SK-N-SH treated with all-trans-retinoic acid at 6 μM for 48 hours (cell line): Measurements from ENCODE around the gene SRSF6.

Experiments
- CSDC2 ChIP-seq: fragments of 250-450 bp; sonication (Bioruptor Pico); IDR thresholded peaks from 2 replicates; pipeline ENCODE4 v1.5.0; 2020; ENCODE audit warnings: mild to moderate bottlenecking, moderate library complexity
- OSR1 ChIP-seq: fragments of 250-450 bp; sonication (Bioruptor Pico); IDR thresholded peaks from 2 replicates; pipeline ENCODE4 v1.8.0; 2022; ENCODE audit warnings: moderate library complexity, mild to moderate bottlenecking, inconsistent platforms
- ZC3H10 ChIP-seq: fragments of 250-450 bp; sonication (Bioruptor Pico); IDR thresholded peaks from 2 replicates; pipeline ENCODE4 v1.5.1; 2021; ENCODE audit warnings: mild to moderate bottlenecking, moderate library complexity
- ZFP30 ChIP-seq: fragments of 450-650 bp; formaldehyde crosslinking; IDR thresholded peaks from 2 replicates; pipeline ENCODE4 v1.5.0; 2022; ENCODE audit warnings: mild to moderate bottlenecking, moderate library complexity
- TF ChIP-seq, protein P1 (sequence below): fragments of 250-450 bp; sonication (Bioruptor Pico); IDR thresholded peaks from 2 replicates; pipeline ENCODE4 v1.8.0; 2020; ENCODE audit warnings: mild to moderate bottlenecking, moderate library complexity, borderline replicate concordance
- TF ChIP-seq, protein P2 (sequence below): fragments of 250-450 bp; sonication (Bioruptor Pico); IDR thresholded peaks from 2 replicates; pipeline ENCODE4 v1.5.1; 2021; ENCODE audit warnings: mild to moderate bottlenecking, moderate library complexity

DNA sequence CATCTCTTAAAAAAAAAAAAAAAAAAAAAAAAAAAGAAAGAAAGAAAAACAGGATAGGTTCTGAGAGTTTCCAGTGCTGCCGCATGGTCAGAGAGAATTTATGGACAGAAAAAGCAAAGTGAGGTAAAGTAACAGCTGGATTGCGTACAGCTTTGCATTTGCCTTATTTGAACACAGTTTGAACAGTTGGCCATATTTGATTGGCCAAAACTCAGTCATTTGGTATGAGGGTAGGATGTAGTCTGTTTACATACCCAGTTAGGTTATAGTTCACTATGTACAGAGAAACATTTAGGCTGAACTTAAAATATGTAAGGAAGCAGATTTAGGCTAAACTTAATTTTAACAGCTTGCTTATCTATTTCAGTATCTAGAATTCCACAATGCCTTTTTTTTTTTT, 32.3 kb downstream of the SRSF6 start:
- TF ChIP-seq CSDC2: no peak
- TF ChIP-seq OSR1 (CRISPR knock-in tag): no peak
- TF ChIP-seq, protein P1, sequence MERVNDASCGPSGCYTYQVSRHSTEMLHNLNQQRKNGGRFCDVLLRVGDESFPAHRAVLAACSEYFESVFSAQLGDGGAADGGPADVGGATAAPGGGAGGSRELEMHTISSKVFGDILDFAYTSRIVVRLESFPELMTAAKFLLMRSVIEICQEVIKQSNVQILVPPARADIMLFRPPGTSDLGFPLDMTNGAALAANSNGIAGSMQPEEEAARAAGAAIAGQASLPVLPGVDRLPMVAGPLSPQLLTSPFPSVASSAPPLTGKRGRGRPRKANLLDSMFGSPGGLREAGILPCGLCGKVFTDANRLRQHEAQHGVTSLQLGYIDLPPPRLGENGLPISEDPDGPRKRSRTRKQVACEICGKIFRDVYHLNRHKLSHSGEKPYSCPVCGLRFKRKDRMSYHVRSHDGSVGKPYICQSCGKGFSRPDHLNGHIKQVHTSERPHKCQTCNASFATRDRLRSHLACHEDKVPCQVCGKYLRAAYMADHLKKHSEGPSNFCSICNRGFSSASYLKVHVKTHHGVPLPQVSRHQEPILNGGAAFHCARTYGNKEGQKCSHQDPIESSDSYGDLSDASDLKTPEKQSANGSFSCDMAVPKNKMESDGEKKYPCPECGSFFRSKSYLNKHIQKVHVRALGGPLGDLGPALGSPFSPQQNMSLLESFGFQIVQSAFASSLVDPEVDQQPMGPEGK: no peak
- TF ChIP-seq, protein P2, sequence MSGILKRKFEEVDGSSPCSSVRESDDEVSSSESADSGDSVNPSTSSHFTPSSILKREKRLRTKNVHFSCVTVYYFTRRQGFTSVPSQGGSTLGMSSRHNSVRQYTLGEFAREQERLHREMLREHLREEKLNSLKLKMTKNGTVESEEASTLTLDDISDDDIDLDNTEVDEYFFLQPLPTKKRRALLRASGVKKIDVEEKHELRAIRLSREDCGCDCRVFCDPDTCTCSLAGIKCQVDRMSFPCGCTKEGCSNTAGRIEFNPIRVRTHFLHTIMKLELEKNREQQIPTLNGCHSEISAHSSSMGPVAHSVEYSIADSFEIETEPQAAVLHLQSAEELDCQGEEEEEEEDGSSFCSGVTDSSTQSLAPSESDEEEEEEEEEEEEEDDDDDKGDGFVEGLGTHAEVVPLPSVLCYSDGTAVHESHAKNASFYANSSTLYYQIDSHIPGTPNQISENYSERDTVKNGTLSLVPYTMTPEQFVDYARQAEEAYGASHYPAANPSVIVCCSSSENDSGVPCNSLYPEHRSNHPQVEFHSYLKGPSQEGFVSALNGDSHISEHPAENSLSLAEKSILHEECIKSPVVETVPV (CRISPR knock-in tag): no peak
- no peak for TF ChIP-seq ZFP30 (CRISPR knock-in tag)
- no peak for TF ChIP-seq ZC3H10 (CRISPR knock-in tag)
